DND-41 (cell line): ENCODE results near the gene CACUL1.

Experiments used
- CTCF ChIP-seq: IDR thresholded peaks from 2 replicates; pipeline ENCODE4 v1.5.1; 2012; ENCODE audit warnings: borderline replicate concordance, low read length, moderate library complexity, mild to moderate bottlenecking; ENCODE audit not compliant: poor library complexity, severe bottlenecking; ENCODE audit errors: extremely low read depth
- EZH2 ChIP-seq: IDR thresholded peaks from 3 replicates; pipeline ENCODE4 v1.6.1; 2012; ENCODE audit warnings: borderline replicate concordance, low read depth, mild to moderate bottlenecking, moderate library complexity, low read length, inconsistent platforms; ENCODE audit not compliant: severe bottlenecking

DNA sequence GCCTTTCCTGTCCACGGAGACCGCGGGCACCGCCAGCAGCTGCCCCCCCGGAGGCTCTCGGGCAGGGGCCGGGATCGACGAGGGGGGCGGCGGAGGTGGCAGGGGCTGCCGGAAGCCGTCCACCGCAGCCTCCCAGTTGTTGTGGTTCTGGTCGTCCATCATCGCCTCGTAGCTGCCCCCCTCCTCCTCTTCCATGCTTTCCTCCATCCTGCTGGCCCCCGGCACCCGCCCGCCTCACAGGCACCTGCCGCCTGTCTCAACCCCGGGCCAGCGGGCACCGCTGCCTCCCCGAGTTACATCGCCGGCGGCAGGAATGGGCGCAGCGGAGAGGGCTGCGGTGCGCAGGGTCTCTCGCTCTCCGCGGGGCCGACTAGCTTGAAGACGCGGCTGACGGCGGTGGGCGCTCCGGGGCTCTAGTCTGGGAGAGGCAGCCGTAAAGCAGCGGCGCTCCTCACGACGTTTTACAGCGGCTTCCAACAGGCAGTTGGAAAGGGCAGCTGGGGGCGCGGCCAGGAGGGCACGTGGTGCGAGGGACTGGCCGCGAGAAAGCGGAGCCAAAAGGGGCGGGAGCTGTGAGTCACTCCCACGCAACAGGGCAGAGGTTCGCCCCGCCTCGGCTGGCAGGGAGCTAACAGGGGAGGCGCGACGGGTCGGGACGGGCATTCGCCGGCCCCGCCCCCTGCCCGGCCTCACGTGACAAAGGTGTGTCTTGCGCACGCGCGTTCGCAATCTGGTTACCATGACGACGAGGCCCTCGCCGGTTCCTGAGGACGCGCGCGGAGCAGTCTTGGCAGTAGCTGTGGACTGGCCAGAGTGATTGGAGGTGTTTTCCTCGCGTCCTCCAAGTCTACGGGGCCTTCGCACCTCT, at the start of gene CACUL1:
- TF ChIP-seq CTCF, result no peak
- no peak for TF ChIP-seq EZH2
